ENCODE measurements around the gene PARVA. TPM values are rescaled to one million over a fixed set of nuclear protein-coding genes. Genes with fewer than 3 reads are reported as not detected.

The PARVA gene
- total RNA-seq, 2 experiments from 2014 or later = 0.08 to 0.98 TPM

GRCh38 chr11:12544986-12545775 lies 167.8 kb downstream of the PARVA start:
- H3K27ac Mint-ChIP-seq = no peak overlapping the region
- DNase-seq (no peak), ATAC-seq (ENCODE audit: poor library complexity) (no peak)
- Histone ChIP-seq H3K27me3 (ENCODE audit: control insufficient read depth in 1 of 2, insufficient read depth in 2 of 2, low read length in 2 of 2) (peaks cover 0 to 2% of the 10 kb centered on the region in 2 experiments), H3K4me3 (ENCODE audit: low read length) (no peak overlapping the region), H3K27ac (ENCODE audit: low read depth in 1 of 2, low read length in 2 of 2) (no peak overlapping the region), H3K9me3 (ENCODE audit: control insufficient read depth in 1 of 2, insufficient read depth in 1 of 2, low read length in 2 of 2) (no peaks in the 10 kb centered on the region), H3K4me1 (ENCODE audit: insufficient read depth, low read length) (no peaks in the 10 kb centered on the region), H3K36me3 (ENCODE audit: insufficient read depth, low read length) (no peaks in the 10 kb centered on the region)
- H3K27me3 Mint-ChIP-seq = peaks cover 21% of the 10 kb centered on the region
- CTCF ChIA-PET = no interaction called here
- H3K9me3 Mint-ChIP-seq = no peaks in the 10 kb centered on the region
- H3K36me3 Mint-ChIP-seq (ENCODE audit: low read depth) = no peaks in the 10 kb centered on the region
- intact Hi-C loops (cut with DNase I, micrococcal nuclease) = no loop called here
- no peak for TF ChIP-seq CTCF (IDR thresholded peaks at IDR 0.05)
- H3K4me3 Mint-ChIP-seq = no peak overlapping the region
- POLR2A ChIA-PET = no interaction called here
- H3K4me1 Mint-ChIP-seq (ENCODE audit: low read depth) = no peaks in the 10 kb centered on the region

GRCh38 chr11:12546122-12546521 lies 168.8 kb downstream of the PARVA start:
- no peaks in the 10 kb centered on the region for H3K9me3 ChIP-seq (ENCODE audit: control insufficient read depth in 1 of 2, insufficient read depth in 1 of 2, low read length in 2 of 2)
- ATAC-seq (ENCODE audit: poor library complexity) (no peak), DNase-seq (no peak)
- no peak overlapping the region for H3K4me3 ChIP-seq (ENCODE audit: low read length)
- H3K27ac ChIP-seq (ENCODE audit: low read depth in 1 of 2, low read length in 2 of 2) = no peak overlapping the region
- H3K36me3 ChIP-seq (ENCODE audit: insufficient read depth, low read length) = no peaks in the 10 kb centered on the region
- intact Hi-C loops (cut with DNase I, micrococcal nuclease) = no loop called here
- Mint-ChIP-seq H3K27ac (no peak overlapping the region), H3K4me3 (no peak overlapping the region), H3K36me3 (ENCODE audit: low read depth) (no peaks in the 10 kb centered on the region), H3K27me3 (peaks cover 21% of the 10 kb centered on the region), H3K9me3 (no peaks in the 10 kb centered on the region), H3K4me1 (ENCODE audit: low read depth) (no peaks in the 10 kb centered on the region)
- H3K27me3 ChIP-seq (ENCODE audit: control insufficient read depth in 1 of 2, insufficient read depth in 2 of 2, low read length in 2 of 2) = peaks cover 0 to 2% of the 10 kb centered on the region in 2 experiments
- ChIA-PET POLR2A (no interaction called here), CTCF (no interaction called here)
- H3K4me1 ChIP-seq (ENCODE audit: insufficient read depth, low read length) = no peaks in the 10 kb centered on the region
- no peak for TF ChIP-seq CTCF (IDR thresholded peaks at IDR 0.05)

GRCh38 chr11:12546660-12547059 lies 169.3 kb downstream of the PARVA start:
- no peak for ATAC-seq (ENCODE audit: poor library complexity)
- Mint-ChIP-seq H3K9me3 (no peaks in the 10 kb centered on the region), H3K27ac (no peak overlapping the region), H3K4me1 (ENCODE audit: low read depth) (no peaks in the 10 kb centered on the region), H3K4me3 (no peak overlapping the region), H3K36me3 (ENCODE audit: low read depth) (no peaks in the 10 kb centered on the region), H3K27me3 (peaks cover 23% of the 10 kb centered on the region)
- peaks cover 0 to 2% of the 10 kb centered on the region in 2 experiments for H3K27me3 ChIP-seq (ENCODE audit: control insufficient read depth in 1 of 2, insufficient read depth in 2 of 2, low read length in 2 of 2)
- H3K36me3 ChIP-seq (ENCODE audit: insufficient read depth, low read length) = no peaks in the 10 kb centered on the region
- DNase-seq = no peak
- POLR2A ChIA-PET = no interaction called here
- intact Hi-C loops (cut with DNase I, micrococcal nuclease) = no loop called here
- TF ChIP-seq CTCF (IDR thresholded peaks at IDR 0.05) = no peak
- no peak overlapping the region for H3K4me3 ChIP-seq (ENCODE audit: low read length)
- H3K9me3 ChIP-seq (ENCODE audit: control insufficient read depth in 1 of 2, insufficient read depth in 1 of 2, low read length in 2 of 2) = no peaks in the 10 kb centered on the region
- CTCF ChIA-PET = no interaction called here
- no peaks in the 10 kb centered on the region for H3K4me1 ChIP-seq (ENCODE audit: insufficient read depth, low read length)
- no peak overlapping the region for H3K27ac ChIP-seq (ENCODE audit: low read depth in 1 of 2, low read length in 2 of 2)

All from CD4-positive, alpha-beta T cell (primary cell).